Measurements from ENCODE around the gene HBD.
"Not testable (repeated sequence)": the region's sequence is repeated elsewhere in the genome, so short reads cannot be mapped to it uniquely, and the experiment has no call there.

HBD gene

GRCh38 chr11:5269715-5270147 lies 35.4 kb upstream of the HBD start, which contains the start of gene HBE1:
Gene HBE1 (minus strand): TSS chr11:5269945. CDS start chr11:5269890, 55 bp downstream.
- no peak within 1 kb of the TSS for H3K4me3 ChIP-seq (replicated peaks; ENCODE audit: low read depth, low read length)
- no peak for DNase-seq (ENCODE audit: extremely low read depth, low read depth)
- TF ChIP-seq CTCF (IDR thresholded peaks at IDR 0.05; ENCODE audit: low read depth, low read length, missing control alignments): no peak

- H3K4me3 ChIP-seq (replicated peaks; ENCODE audit: low read depth, low read length): no peak overlapping the region
- TF ChIP-seq CTCF (IDR thresholded peaks at IDR 0.05; ENCODE audit: low read depth, low read length, missing control alignments): no peak
- DNase-seq (ENCODE audit: extremely low read depth, low read depth): no peak
Observed at GRCh38 chr11:5267033-5267563, 32.8 kb upstream of the HBD start.

GRCh38 chr11:5266609-5267008 lies 32.3 kb upstream of the HBD start:
- TF ChIP-seq CTCF (IDR thresholded peaks at IDR 0.05; ENCODE audit: low read depth, low read length, missing control alignments): no peak
- H3K4me3 ChIP-seq (replicated peaks; ENCODE audit: low read depth, low read length): no peak overlapping the region
- DNase-seq (ENCODE audit: extremely low read depth, low read depth): no peak

- TF ChIP-seq CTCF (IDR thresholded peaks at IDR 0.05; ENCODE audit: low read depth, low read length, missing control alignments): no peak
- H3K4me3 ChIP-seq (replicated peaks; ENCODE audit: low read depth, low read length): no peak overlapping the region
- no peak for DNase-seq (ENCODE audit: extremely low read depth, low read depth)
Observed at GRCh38 chr11:5265832-5266231, 31.5 kb upstream of the HBD start.

GRCh38 chr11:5258543-5259262 lies 24.4 kb upstream of the HBD start:
- no peak for TF ChIP-seq CTCF (IDR thresholded peaks at IDR 0.05; ENCODE audit: low read depth, low read length, missing control alignments)
- no peak overlapping the region for H3K4me3 ChIP-seq (replicated peaks; ENCODE audit: low read depth, low read length)
- DNase-seq (ENCODE audit: extremely low read depth, low read depth): no peak

- TF ChIP-seq CTCF (IDR thresholded peaks at IDR 0.05; ENCODE audit: low read depth, low read length, missing control alignments): no peak
- no peak for DNase-seq (ENCODE audit: extremely low read depth, low read depth)
- no peak overlapping the region for H3K4me3 ChIP-seq (replicated peaks; ENCODE audit: low read depth, low read length)
Observed at GRCh38 chr11:5257296-5257695, 23.0 kb upstream of the HBD start.

GRCh38 chr11:5254646-5255413 lies 20.5 kb upstream of the HBD start, which contains the start of gene HBG2:
Gene HBG2 (minus strand): TSS chr11:5254781. CDS start chr11:5254728, 53 bp downstream.
- H3K4me3 ChIP-seq (replicated peaks; ENCODE audit: low read depth, low read length); DNase-seq (ENCODE audit: extremely low read depth, low read depth): not testable (repeated sequence)

- H3K4me3 ChIP-seq (replicated peaks; ENCODE audit: low read depth, low read length); DNase-seq (ENCODE audit: extremely low read depth, low read depth): not testable (repeated sequence)
Observed at GRCh38 chr11:5254023-5254422, 19.7 kb upstream of the HBD start.

- DNase-seq (ENCODE audit: extremely low read depth, low read depth); H3K4me3 ChIP-seq (replicated peaks; ENCODE audit: low read depth, low read length): not testable (repeated sequence)
Observed at GRCh38 chr11:5253440-5253839, 19.2 kb upstream of the HBD start.
